HepG2 (cell line): ENCODE measurements around the gene LRRC45. TPM values are rescaled to one million over a fixed set of nuclear protein-coding genes. Genes with fewer than 3 reads are reported as not detected.

Source experiments
- ADNP ChIP-seq: sonication (generic); formaldehyde crosslinking; IDR thresholded peaks from 2 replicates; pipeline ENCODE4 v1.4.0; 2020; ENCODE audit warnings: missing genetic modification reagents
- ARHGAP35 ChIP-seq: sonication (generic); formaldehyde crosslinking; IDR thresholded peaks from 2 replicates; pipeline ENCODE4 v1.9.0; 2022; ENCODE audit warnings: mild to moderate bottlenecking, inconsistent platforms, moderate library complexity, missing genetic modification reagents, borderline replicate concordance
- ATM ChIP-seq: fragments of 450-650 bp; IDR thresholded peaks from 2 replicates; pipeline ENCODE4 v1.7.1; 2017; ENCODE audit warnings: mild to moderate bottlenecking, borderline replicate concordance
- DMTF1 ChIP-seq: sonication (generic); formaldehyde crosslinking; IDR thresholded peaks from 2 replicates; pipeline ENCODE4 v1.4.0; 2020; ENCODE audit warnings: mild to moderate bottlenecking, missing genetic modification reagents
- FOSL1 ChIP-seq: sonication (generic); formaldehyde crosslinking; IDR thresholded peaks from 2 replicates; pipeline ENCODE4 v1.9.0; 2021; ENCODE audit warnings: missing genetic modification reagents, borderline replicate concordance
- GMEB1 ChIP-seq: sonication (generic); formaldehyde crosslinking; IDR thresholded peaks from 2 replicates; pipeline ENCODE4 v1.5.1; 2020; ENCODE audit warnings: missing genetic modification reagents, mild to moderate bottlenecking, borderline replicate concordance
- REPIN1 ChIP-seq: sonication (generic); formaldehyde crosslinking; IDR thresholded peaks from 2 replicates; pipeline ENCODE4 v1.8.0; 2022; ENCODE audit warnings: missing genetic modification reagents, low read depth, mild to moderate bottlenecking, borderline replicate concordance
- SRY ChIP-seq: sonication (generic); formaldehyde crosslinking; IDR thresholded peaks from 2 replicates; pipeline ENCODE4 v1.8.0; 2022; ENCODE audit warnings: mild to moderate bottlenecking, missing genetic modification reagents
- ZNF205 ChIP-seq: IDR thresholded peaks from 2 replicates; pipeline ENCODE4 v1.6.1; 2018; ENCODE audit warnings: missing biosample characterization, missing genetic modification reagents
- ZNF33B ChIP-seq: sonication (generic); formaldehyde crosslinking; IDR thresholded peaks from 2 replicates; pipeline ENCODE4 v1.5.1; 2020; ENCODE audit warnings: mild to moderate bottlenecking, missing genetic modification reagents
- ZNF383 ChIP-seq: sonication (generic); formaldehyde crosslinking; IDR thresholded peaks from 2 replicates; pipeline ENCODE4 v1.4.0; 2020; ENCODE audit warnings: missing genetic modification reagents, mild to moderate bottlenecking, borderline replicate concordance
- polyA plus RNA-seq, 8 experiments: library from polyadenylated mRNA; depleted of rRNA in 3 of 8; stranded (reverse) in 7 of 8; unstranded in 1 of 8; fragments of >200 nt; fragmentation: Illumina TruSeq in 4 of 8; extraction: Trizol in 4 of 8; gene quantifications; 2 replicates each; pipeline versions ENCODE4 v1.2.1 to v1.2.3, GENCODE V29; 2011 to 2016; ENCODE audit warnings: low read depth in 4 of 8, missing spikeins in 1 of 8, mixed read lengths in 1 of 8; ENCODE audit not compliant: insufficient read depth in 1 of 8
- total RNA-seq, 5 experiments: library from RNA; depleted of rRNA; stranded (reverse); fragments of >200 nt; fragmentation: Illumina TruSeq; extraction: Trizol; gene quantifications; 2 replicates each; pipeline ENCODE4 v1.2.3, GENCODE V29; 2016; ENCODE audit warnings: low read depth in 1 of 5
- TF ChIP-seq, protein P1 (sequence below): sonication (generic); formaldehyde crosslinking; IDR thresholded peaks from 2 replicates; pipeline ENCODE4 v1.5.1; 2020; ENCODE audit warnings: mild to moderate bottlenecking, missing genetic modification reagents, borderline replicate concordance
- TF ChIP-seq, protein P2 (sequence below): sonication (generic); formaldehyde crosslinking; IDR thresholded peaks from 2 replicates; pipeline ENCODE4 v1.5.0; 2020; ENCODE audit warnings: missing genetic modification reagents
- TF ChIP-seq, protein P3 (sequence below), 2 experiments: sonication (generic) in 1 of 2; formaldehyde crosslinking in 1 of 2; IDR thresholded peaks; 2 replicates each; pipeline versions ENCODE4 v1.4.0 to v1.6.1; 2018 to 2020; ENCODE audit warnings: missing genetic modification reagents in 2 of 2, borderline replicate concordance in 1 of 2, low read depth in 1 of 2, mild to moderate bottlenecking in 1 of 2, missing biosample characterization in 1 of 2

LRRC45 gene
- total and polyA plus RNA-seq, 2 of the 13 experiments (the other 11 are each of a cell fraction or from before 2014, with no cell fraction given): 11.6 to 48.1 TPM

DNA sequence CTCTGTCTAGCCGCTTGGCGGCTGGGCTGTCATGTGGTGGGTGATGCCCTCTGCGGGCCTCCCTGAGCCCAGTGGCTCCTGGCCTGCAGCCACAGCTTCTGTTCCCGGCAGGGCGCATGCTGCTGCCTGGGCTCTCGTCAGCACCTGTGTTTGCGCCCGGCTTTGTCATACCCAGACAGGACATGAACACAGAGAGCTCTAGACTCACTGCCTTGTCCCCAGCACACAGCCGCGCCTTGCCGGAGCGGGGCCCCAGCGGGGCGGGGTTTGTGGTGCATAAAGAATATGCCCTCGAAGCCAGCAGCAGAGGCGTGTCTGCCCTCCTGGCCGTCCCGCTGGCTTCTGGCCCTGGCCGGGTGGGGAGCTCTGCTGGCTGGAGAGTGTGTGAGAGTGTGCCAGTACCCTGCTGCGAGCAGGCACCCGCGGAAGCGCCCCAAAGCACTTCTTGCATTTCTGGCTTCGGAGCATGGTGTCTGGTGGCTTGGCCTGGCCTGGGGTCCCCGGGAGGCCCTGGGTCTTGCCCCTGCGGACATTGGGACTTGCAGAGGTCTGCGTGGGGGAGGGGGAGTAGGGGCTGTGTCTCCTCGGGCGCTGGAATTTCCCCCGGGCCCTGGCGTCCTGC is 31.3 kb upstream of the LRRC45 start (continued):
- TF ChIP-seq, protein P1, sequence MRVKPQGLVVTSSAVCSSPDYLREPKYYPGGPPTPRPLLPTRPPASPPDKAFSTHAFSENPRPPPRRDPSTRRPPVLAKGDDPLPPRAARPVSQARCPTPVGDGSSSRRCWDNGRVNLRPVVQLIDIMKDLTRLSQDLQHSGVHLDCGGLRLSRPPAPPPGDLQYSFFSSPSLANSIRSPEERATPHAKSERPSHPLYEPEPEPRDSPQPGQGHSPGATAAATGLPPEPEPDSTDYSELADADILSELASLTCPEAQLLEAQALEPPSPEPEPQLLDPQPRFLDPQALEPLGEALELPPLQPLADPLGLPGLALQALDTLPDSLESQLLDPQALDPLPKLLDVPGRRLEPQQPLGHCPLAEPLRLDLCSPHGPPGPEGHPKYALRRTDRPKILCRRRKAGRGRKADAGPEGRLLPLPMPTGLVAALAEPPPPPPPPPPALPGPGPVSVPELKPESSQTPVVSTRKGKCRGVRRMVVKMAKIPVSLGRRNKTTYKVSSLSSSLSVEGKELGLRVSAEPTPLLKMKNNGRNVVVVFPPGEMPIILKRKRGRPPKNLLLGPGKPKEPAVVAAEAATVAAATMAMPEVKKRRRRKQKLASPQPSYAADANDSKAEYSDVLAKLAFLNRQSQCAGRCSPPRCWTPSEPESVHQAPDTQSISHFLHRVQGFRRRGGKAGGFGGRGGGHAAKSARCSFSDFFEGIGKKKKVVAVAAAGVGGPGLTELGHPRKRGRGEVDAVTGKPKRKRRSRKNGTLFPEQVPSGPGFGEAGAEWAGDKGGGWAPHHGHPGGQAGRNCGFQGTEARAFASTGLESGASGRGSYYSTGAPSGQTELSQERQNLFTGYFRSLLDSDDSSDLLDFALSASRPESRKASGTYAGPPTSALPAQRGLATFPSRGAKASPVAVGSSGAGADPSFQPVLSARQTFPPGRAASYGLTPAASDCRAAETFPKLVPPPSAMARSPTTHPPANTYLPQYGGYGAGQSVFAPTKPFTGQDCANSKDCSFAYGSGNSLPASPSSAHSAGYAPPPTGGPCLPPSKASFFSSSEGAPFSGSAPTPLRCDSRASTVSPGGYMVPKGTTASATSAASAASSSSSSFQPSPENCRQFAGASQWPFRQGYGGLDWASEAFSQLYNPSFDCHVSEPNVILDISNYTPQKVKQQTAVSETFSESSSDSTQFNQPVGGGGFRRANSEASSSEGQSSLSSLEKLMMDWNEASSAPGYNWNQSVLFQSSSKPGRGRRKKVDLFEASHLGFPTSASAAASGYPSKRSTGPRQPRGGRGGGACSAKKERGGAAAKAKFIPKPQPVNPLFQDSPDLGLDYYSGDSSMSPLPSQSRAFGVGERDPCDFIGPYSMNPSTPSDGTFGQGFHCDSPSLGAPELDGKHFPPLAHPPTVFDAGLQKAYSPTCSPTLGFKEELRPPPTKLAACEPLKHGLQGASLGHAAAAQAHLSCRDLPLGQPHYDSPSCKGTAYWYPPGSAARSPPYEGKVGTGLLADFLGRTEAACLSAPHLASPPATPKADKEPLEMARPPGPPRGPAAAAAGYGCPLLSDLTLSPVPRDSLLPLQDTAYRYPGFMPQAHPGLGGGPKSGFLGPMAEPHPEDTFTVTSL (CRISPR knock-in tag): no peak
- TF ChIP-seq REPIN1 (CRISPR knock-in tag) (peak; percentile 94; the same call in 1 of the 2 replicates), SRY (CRISPR knock-in tag) (peak; percentile 91), DMTF1 (CRISPR knock-in tag) (no peak), ARHGAP35 (0 out of 2 replicates have a peak, but pooled peaks have one; percentile 64), ZNF383 (CRISPR knock-in tag) (no peak), ADNP (CRISPR knock-in tag) (no peak), ZNF205 (CRISPR knock-in tag) (peak; percentile 85; the same call in 1 of the 2 replicates), ATM (no peak), ZNF33B (CRISPR knock-in tag) (0 out of 2 replicates have a peak, but pooled peaks have one; percentile 27), GMEB1 (no peak; the same call in 1 of the 2 replicates), FOSL1 (CRISPR knock-in tag) (peak; percentile 29; the same call in 1 of the 2 replicates)
- TF ChIP-seq, protein P2, sequence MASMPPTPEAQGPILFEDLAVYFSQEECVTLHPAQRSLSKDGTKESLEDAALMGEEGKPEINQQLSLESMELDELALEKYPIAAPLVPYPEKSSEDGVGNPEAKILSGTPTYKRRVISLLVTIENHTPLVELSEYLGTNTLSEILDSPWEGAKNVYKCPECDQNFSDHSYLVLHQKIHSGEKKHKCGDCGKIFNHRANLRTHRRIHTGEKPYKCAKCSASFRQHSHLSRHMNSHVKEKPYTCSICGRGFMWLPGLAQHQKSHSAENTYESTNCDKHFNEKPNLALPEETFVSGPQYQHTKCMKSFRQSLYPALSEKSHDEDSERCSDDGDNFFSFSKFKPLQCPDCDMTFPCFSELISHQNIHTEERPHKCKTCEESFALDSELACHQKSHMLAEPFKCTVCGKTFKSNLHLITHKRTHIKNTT: peak; percentile 25; the same call in 1 of the 2 replicates
- TF ChIP-seq, protein P3, sequence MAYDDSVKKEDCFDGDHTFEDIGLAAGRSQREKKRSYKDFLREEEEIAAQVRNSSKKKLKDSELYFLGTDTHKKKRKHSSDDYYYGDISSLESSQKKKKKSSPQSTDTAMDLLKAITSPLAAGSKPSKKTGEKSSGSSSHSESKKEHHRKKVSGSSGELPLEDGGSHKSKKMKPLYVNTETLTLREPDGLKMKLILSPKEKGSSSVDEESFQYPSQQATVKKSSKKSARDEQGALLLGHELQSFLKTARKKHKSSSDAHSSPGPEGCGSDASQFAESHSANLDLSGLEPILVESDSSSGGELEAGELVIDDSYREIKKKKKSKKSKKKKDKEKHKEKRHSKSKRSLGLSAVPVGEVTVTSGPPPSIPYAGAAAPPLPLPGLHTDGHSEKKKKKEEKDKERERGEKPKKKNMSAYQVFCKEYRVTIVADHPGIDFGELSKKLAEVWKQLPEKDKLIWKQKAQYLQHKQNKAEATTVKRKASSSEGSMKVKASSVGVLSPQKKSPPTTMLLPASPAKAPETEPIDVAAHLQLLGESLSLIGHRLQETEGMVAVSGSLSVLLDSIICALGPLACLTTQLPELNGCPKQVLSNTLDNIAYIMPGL (CRISPR knock-in tag; IDR thresholded peaks at IDR 0.05; ENCODE audit: borderline replicate concordance in 1 of 2, low read depth in 1 of 2): peak; percentile 75 to 87; a peak in 3 of 4 replicates
